Colonic mucosa (tissue), 4 donors: ENCODE data around the gene PLA2G5. TPM values are rescaled to one million over a fixed set of nuclear protein-coding genes. Genes with fewer than 3 reads are reported as not detected.
"Not testable (repeated sequence)": the region's sequence is repeated elsewhere in the genome, so short reads cannot be mapped to it uniquely, and the experiment has no call there.

Experiments used
- DNase-seq: peaks from one replicate; pipeline ENCODE4 v3.0.0-alpha.2; 2020
- H3K27ac ChIP-seq: fragments of 200-600 bp; one replicate; pipeline ENCODE4 v1.8.0; 2021
- H3K27me3 ChIP-seq: fragments of 200-600 bp; one replicate; pipeline ENCODE4 v1.8.0; 2021
- H3K36me3 ChIP-seq: fragments of 200-600 bp; one replicate; pipeline ENCODE4 v1.8.0; 2021
- H3K4me1 ChIP-seq: fragments of 200-600 bp; one replicate; pipeline ENCODE4 v1.8.0; 2021; ENCODE audit warnings: mild to moderate bottlenecking
- H3K4me3 ChIP-seq: fragments of 200-600 bp; one replicate; pipeline ENCODE4 v1.8.0; 2021
- H3K9ac ChIP-seq, 2 donors: one replicate each; pipeline ENCODE4 v1.7.0; 2013; ENCODE audit warnings: control low read depth in 2 of 2, low read depth in 2 of 2, low read length in 2 of 2
- H3K9me3 ChIP-seq: fragments of 200-600 bp; one replicate; pipeline ENCODE4 v1.8.0; 2021
- CTCF ChIP-seq: fragments of 200-600 bp; IDR thresholded peaks from one replicate; pipeline ENCODE4 v1.8.0; 2022; ENCODE audit warnings: antibody characterized with exemption, mild to moderate bottlenecking
- intact Hi-C: fragments of 100-400 bp; cut with DNase I; formaldehyde crosslinking; loops from one replicate; pipeline ENCODE4 v1.14.1; 2022
- total RNA-seq, 2 donors: library from RNA; stranded (reverse); fragmentation: NEBNext Ultra II Directional in 1 of 2; extraction: Animal tissue kit (Norgen Biotek cat#: 25700) in 1 of 2; gene quantifications; one replicate each; pipeline ENCODE4 v1.2.1, GENCODE V29; 2021
- donor health status: healthy.
- donor health status: DM: no; HTN: no; CAD: no.
- donor health status: DM: no; HTN: no; CAD: no.

Gene PLA2G5
- total RNA-seq, 2 donors from 2014 or later, result 1.8 TPM; not detected in 1

GRCh38 chr1:20058531-20058930 lies 11.5 kb upstream of the PLA2G5 start:
- Histone ChIP-seq H3K9ac (no peak overlapping the region), H3K4me1 (no peaks in the 10 kb centered on the region), H3K9me3 (no peaks in the 10 kb centered on the region), H3K36me3 (no peaks in the 10 kb centered on the region), H3K27ac (no peak overlapping the region), H3K4me3 (no peak overlapping the region), H3K27me3 (no peaks in the 10 kb centered on the region)
- TF ChIP-seq CTCF, result no peak
- intact Hi-C loops, result no loop called here
- DNase-seq, result peak; percentile 16

- Histone ChIP-seq H3K36me3 (no peaks in the 10 kb centered on the region), H3K4me3 (no peak overlapping the region), H3K27ac (no peak overlapping the region), H3K9me3 (no peaks in the 10 kb centered on the region), H3K4me1 (no peaks in the 10 kb centered on the region), H3K9ac (no peak overlapping the region), H3K27me3 (no peaks in the 10 kb centered on the region)
- peak; percentile 15 for DNase-seq
- intact Hi-C loops, result no loop called here
- no peak for TF ChIP-seq CTCF
Observed at GRCh38 chr1:20059847-20060246, 10.1 kb upstream of the PLA2G5 start.

- H3K9me3 ChIP-seq, H3K4me1 ChIP-seq, H3K36me3 ChIP-seq, H3K4me3 ChIP-seq, H3K27me3 ChIP-seq, intact Hi-C loops, H3K27ac ChIP-seq, H3K9ac ChIP-seq: not testable (repeated sequence)
- DNase-seq, result peak; percentile 11
Observed at GRCh38 chr1:20060791-20061190, 9.2 kb upstream of the PLA2G5 start.

- Histone ChIP-seq H3K9ac (no peak overlapping the region), H3K27ac (no peak overlapping the region), H3K36me3 (no peaks in the 10 kb centered on the region), H3K4me1 (no peaks in the 10 kb centered on the region), H3K9me3 (no peaks in the 10 kb centered on the region), H3K4me3 (no peak overlapping the region), H3K27me3 (no peaks in the 10 kb centered on the region)
- DNase-seq, result peak; percentile 12
- no peak for TF ChIP-seq CTCF
- intact Hi-C loops, result no loop called here
Observed at GRCh38 chr1:20061866-20062265, 8.1 kb upstream of the PLA2G5 start.

GRCh38 chr1:20063861-20064292 lies 6.1 kb upstream of the PLA2G5 start:
- Histone ChIP-seq H3K27ac (no peak overlapping the region), H3K9me3 (no peaks in the 10 kb centered on the region), H3K4me3 (no peak overlapping the region), H3K27me3 (no peaks in the 10 kb centered on the region), H3K9ac (no peak overlapping the region), H3K36me3 (no peaks in the 10 kb centered on the region), H3K4me1 (no peaks in the 10 kb centered on the region)
- DNase-seq, result no peak
- intact Hi-C loops, result no loop called here
- TF ChIP-seq CTCF, result no peak

GRCh38 chr1:20068722-20069121 lies 1.3 kb upstream of the PLA2G5 start:
- Histone ChIP-seq H3K27ac (no peak overlapping the region), H3K4me3 (no peak overlapping the region), H3K27me3 (no peaks in the 10 kb centered on the region), H3K9ac (no peak overlapping the region), H3K36me3 (no peaks in the 10 kb centered on the region), H3K4me1 (no peaks in the 10 kb centered on the region), H3K9me3 (no peaks in the 10 kb centered on the region)
- peak; percentile 8 for DNase-seq
- intact Hi-C loops, result no loop called here
- TF ChIP-seq CTCF, result no peak
